ENCODE results near the gene MBD4. TPM values are rescaled to one million over a fixed set of nuclear protein-coding genes. Genes with fewer than 3 reads are reported as not detected.
"Not testable (repeated sequence)": the region's sequence is repeated elsewhere in the genome, so short reads cannot be mapped to it uniquely, and the experiment has no call there.

Gene MBD4
- total RNA-seq, 1 experiment from 2014 or later: 36.9 TPM

DNA sequence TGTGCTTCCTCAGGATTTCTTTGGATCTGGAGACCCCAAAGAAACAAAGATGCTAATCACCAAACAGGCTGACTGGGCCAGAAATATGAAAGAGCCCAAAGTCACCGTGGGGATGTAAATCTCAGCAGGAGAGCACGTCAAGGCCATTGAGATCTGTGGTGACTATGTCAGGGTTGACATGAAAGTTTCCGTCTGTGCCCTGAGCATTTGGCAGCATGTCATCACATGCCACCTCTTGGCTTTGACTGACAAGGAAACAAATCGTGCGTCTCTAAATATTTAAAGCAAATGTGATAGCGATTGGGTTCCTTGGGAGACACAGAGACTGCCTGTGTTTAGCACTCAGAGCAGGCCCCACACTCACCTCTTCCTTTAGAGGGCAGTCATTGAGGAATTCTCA, 46.5 kb downstream of the MBD4 start:
- Mint-ChIP-seq H3K27me3 (ENCODE audit: low read depth) (no peaks in the 10 kb centered on the region), H3K9me3 (no peaks in the 10 kb centered on the region), H3K4me3 (no peak overlapping the region), H3K4me1 (peaks cover 6% of the 10 kb centered on the region; the same call in 1 of the 2 replicates), H3K27ac (no peak overlapping the region), H3K36me3 (peaks cover 47% of the 10 kb centered on the region)
- no peak for ATAC-seq
- TF ChIP-seq ZNF423 (CRISPR knock-in tag; IDR thresholded peaks at IDR 0.05): no peak
- no peak for TF ChIP-seq FOXP4 (CRISPR knock-in tag; IDR thresholded peaks at IDR 0.05)
- TF ChIP-seq ZNF281 (CRISPR knock-in tag; IDR thresholded peaks at IDR 0.05): no peak
- ChIA-PET POLR2A (no interaction called here), CTCF (no interaction called here)
- no peak for DNase-seq (ENCODE audit: low spot score)

GRCh38 chr3:129392106-129392887, 47.5 kb downstream of the MBD4 start:
- H3K27me3 Mint-ChIP-seq (ENCODE audit: low read depth); DNase-seq (ENCODE audit: low spot score); CTCF ChIA-PET; H3K9me3 Mint-ChIP-seq; H3K27ac Mint-ChIP-seq; POLR2A ChIA-PET; H3K4me3 Mint-ChIP-seq; H3K4me1 Mint-ChIP-seq; ATAC-seq: not testable (repeated sequence)
- H3K36me3 Mint-ChIP-seq: peaks cover 55% of the 10 kb centered on the region

GRCh38 chr3:129391583-129391982, 48.2 kb downstream of the MBD4 start:
- H3K4me3 Mint-ChIP-seq; POLR2A ChIA-PET; H3K27me3 Mint-ChIP-seq (ENCODE audit: low read depth); H3K27ac Mint-ChIP-seq; DNase-seq (ENCODE audit: low spot score); H3K4me1 Mint-ChIP-seq; ATAC-seq; H3K9me3 Mint-ChIP-seq: not testable (repeated sequence)
- peaks cover 61% of the 10 kb centered on the region for H3K36me3 Mint-ChIP-seq
- CTCF ChIA-PET: interaction anchor here (1.0 kb wide), 1 partner anchor 9 kb away, joined by 6 read pairs; no protein-coding TSS in a partner anchor

- H3K9me3 Mint-ChIP-seq: no peaks in the 10 kb centered on the region
- no peaks in the 10 kb centered on the region for H3K27me3 Mint-ChIP-seq (ENCODE audit: low read depth)
- no peak for DNase-seq (ENCODE audit: low spot score)
- ATAC-seq: no peak
- CTCF ChIA-PET: no interaction called here
- H3K4me3 Mint-ChIP-seq: no peak overlapping the region
- H3K4me1 Mint-ChIP-seq: peaks cover 14% of the 10 kb centered on the region
- peaks cover 54% of the 10 kb centered on the region for H3K36me3 Mint-ChIP-seq
- POLR2A ChIA-PET: no interaction called here
- no peak overlapping the region for H3K27ac Mint-ChIP-seq
- TF ChIP-seq TEAD1 (CRISPR knock-in tag; IDR thresholded peaks at IDR 0.05) (no peak), OVOL2 (CRISPR knock-in tag; IDR thresholded peaks at IDR 0.05; ENCODE audit: borderline replicate concordance) (no peak), SOX15 (CRISPR knock-in tag; IDR thresholded peaks at IDR 0.05) (no peak), CTCF (IDR thresholded peaks at IDR 0.05) (no peak), ZNF263 (CRISPR knock-in tag; IDR thresholded peaks at IDR 0.05; ENCODE audit: low read depth) (no peak), NFYB (CRISPR knock-in tag; conservative IDR thresholded peaks at IDR 0.05; ENCODE audit: low read depth) (no peak), ZNF121 (CRISPR knock-in tag; IDR thresholded peaks at IDR 0.05) (no peak), ZNF532 (CRISPR knock-in tag; IDR thresholded peaks at IDR 0.05; ENCODE audit: borderline replicate concordance) (no peak), ARID4B (CRISPR knock-in tag; IDR thresholded peaks at IDR 0.05; ENCODE audit: borderline replicate concordance) (no peak)
Observed at GRCh38 chr3:129389572-129389937, 50.2 kb downstream of the MBD4 start.
